Keratinocyte (primary cell): ENCODE measurements around the gene TUBB3. TPM values are rescaled to one million over a fixed set of nuclear protein-coding genes. Genes with fewer than 3 reads are reported as not detected.

Experiments used
- DNase-seq: peaks from one replicate; pipeline ENCODE4 v3.0.0-alpha.2; 2011; ENCODE audit warnings: low read depth, missing footprints, low spot score
- FAIRE-seq: peaks from 2 replicates; lab custom pipeline; 2011; peaks lifted over from hg19 to GRCh38; lab: Jason Lieb, UNC
- H2AFZ ChIP-seq: 2 replicates; pipeline ENCODE4 v1.6.0; 2012; ENCODE audit warnings: low read length, control low read depth, inconsistent platforms; ENCODE audit not compliant: control insufficient read depth
- H3K27ac ChIP-seq: 2 replicates; pipeline ENCODE4 v1.5.1; 2011; ENCODE audit warnings: low read length; ENCODE audit not compliant: control insufficient read depth, insufficient read depth
- H3K27me3 ChIP-seq: 3 replicates; pipeline ENCODE4 v1.6.0; 2011; ENCODE audit warnings: low read length; ENCODE audit not compliant: control insufficient read depth, insufficient read depth; ENCODE audit errors: extremely low read depth
- H3K36me3 ChIP-seq, 2 experiments: 2 replicates in 1 of 2; 3 replicates in 1 of 2; pipeline ENCODE4 v1.5.1; 2011; ENCODE audit warnings: low read length in 2 of 2, mild to moderate bottlenecking in 1 of 2; ENCODE audit not compliant: control insufficient read depth in 2 of 2, insufficient read depth in 2 of 2; ENCODE audit errors: extremely low read depth in 1 of 2
- H3K4me1 ChIP-seq: 3 replicates; pipeline ENCODE4 v1.5.1; 2011; ENCODE audit warnings: low read length; ENCODE audit not compliant: control insufficient read depth, insufficient read depth; ENCODE audit errors: extremely low read depth
- H3K4me2 ChIP-seq: 3 replicates; pipeline ENCODE4 v1.6.0; 2011; ENCODE audit warnings: low read depth, low read length; ENCODE audit not compliant: control insufficient read depth, insufficient read depth; ENCODE audit errors: extremely low read depth
- H3K4me3 ChIP-seq, 3 experiments: fragments of 200-600 bp in 1 of 3; sonication (generic) in 1 of 3; 2 replicates in 2 of 3; 3 replicates in 1 of 3; pipeline ENCODE4 v1.5.1; 2011 to 2016; ENCODE audit warnings: low read length in 3 of 3, mild to moderate bottlenecking in 3 of 3, control low read depth in 2 of 3, inconsistent platforms in 1 of 3, low read depth in 1 of 3, mixed read lengths in 1 of 3, mixed run types in 1 of 3, moderate library complexity in 1 of 3; ENCODE audit not compliant: control insufficient read depth in 2 of 3, insufficient read depth in 2 of 3; ENCODE audit errors: extremely low read depth in 1 of 3
- H3K79me2 ChIP-seq: 2 replicates; pipeline ENCODE4 v1.6.0; 2012; ENCODE audit warnings: low read length; ENCODE audit not compliant: control insufficient read depth, insufficient read depth
- H3K9ac ChIP-seq: 3 replicates; pipeline ENCODE4 v1.6.0; 2011; ENCODE audit warnings: low read length; ENCODE audit not compliant: control insufficient read depth, insufficient read depth; ENCODE audit errors: extremely low read depth
- H3K9me1 ChIP-seq: 3 replicates; pipeline ENCODE4 v1.6.0; 2011; ENCODE audit warnings: low read length; ENCODE audit not compliant: control insufficient read depth, insufficient read depth; ENCODE audit errors: extremely low read depth
- H3K9me3 ChIP-seq: 2 replicates; pipeline ENCODE4 v1.5.1; 2012; ENCODE audit warnings: low read depth, low read length; ENCODE audit not compliant: control insufficient read depth
- H4K20me1 ChIP-seq: 3 replicates; pipeline ENCODE4 v1.6.0; 2011; ENCODE audit warnings: low read length; ENCODE audit not compliant: control insufficient read depth, insufficient read depth; ENCODE audit errors: extremely low read depth
- EZH2 ChIP-seq: IDR thresholded peaks from one replicate; pipeline ENCODE4 v1.6.1; 2012; ENCODE audit warnings: inconsistent platforms, mild to moderate bottlenecking, low read length, moderate library complexity
- dilution Hi-C: fragments of 300-500 bp; cut with MboI; formaldehyde crosslinking; loops from one replicate; pipeline ENCODE4 v1.7.0; 2020; ENCODE audit warnings: low sequenced_read_pairs; ENCODE audit not compliant: extremely low pct_ligation_motif_present
- polyA plus RNA-seq, 5 experiments: library from polyadenylated mRNA; depleted of rRNA in 3 of 5; stranded (reverse) in 3 of 5; stranded (forward) in 1 of 5; unstranded in 1 of 5; fragments of >200 nt; gene quantifications; 1 replicate in 1 of 5; 2 replicates in 3 of 5; 3 replicates in 1 of 5; pipeline versions ENCODE4 v1.2.1 to v1.2.3, GENCODE V29; 2011 to 2012; ENCODE audit warnings: missing spikeins in 2 of 5, low read depth in 1 of 5, low replicate concordance in 1 of 5
- TF ChIP-seq, protein P1 (sequence below), 3 experiments: IDR thresholded peaks in 1 of 3; conservative IDR thresholded peaks in 1 of 3; optimal IDR thresholded peaks in 1 of 3; 2 replicates in 2 of 3; 3 replicates in 1 of 3; pipeline versions ENCODE3 to v1.5.1; 2011; ENCODE audit warnings: low read length in 3 of 3, mild to moderate bottlenecking in 3 of 3, moderate library complexity in 2 of 3, control low read depth in 1 of 3, inconsistent platforms in 1 of 3; ENCODE audit not compliant: insufficient read depth in 2 of 3; ENCODE audit errors: extremely low read depth in 1 of 3

TUBB3 gene
- polyA plus RNA-seq, 1 donor (not counting 4 experiments of a cell fraction or from before 2014, with no cell fraction given): 34.0 TPM

DNA sequence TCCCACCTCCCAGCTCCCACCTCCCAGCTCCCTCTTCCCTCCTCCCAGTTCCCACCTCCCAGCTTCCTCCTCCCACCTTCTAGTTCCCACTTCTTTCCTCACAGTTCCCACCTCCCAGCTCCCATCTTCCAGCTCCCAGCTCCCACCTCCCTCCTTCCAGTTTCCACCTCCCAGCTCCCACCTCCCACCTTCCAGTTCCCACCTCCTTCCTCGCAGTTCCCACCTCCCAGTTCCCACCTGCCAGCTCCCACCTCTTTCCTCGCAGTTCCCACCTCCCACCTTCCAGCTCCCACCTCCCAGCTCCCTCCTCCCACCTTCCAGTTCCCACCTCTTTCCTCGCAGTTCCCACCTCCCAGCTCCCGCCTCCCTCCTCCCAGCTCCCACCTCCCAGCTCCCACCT, 14.9 kb upstream of the TUBB3 start:
- Histone ChIP-seq H3K4me3 (no peak overlapping the region), H3K27me3 (no peaks in the 10 kb centered on the region), H3K9ac (no peak overlapping the region), H3K9me3 (no peaks in the 10 kb centered on the region), H3K27ac (no peak overlapping the region), H3K9me1 (no peaks in the 10 kb centered on the region), H3K4me1 (peaks cover 4% of the 10 kb centered on the region), H2AFZ (no peak overlapping the region), H3K4me2 (no peak overlapping the region), H4K20me1 (peaks cover 8% of the 10 kb centered on the region), H3K79me2 (no peaks in the 10 kb centered on the region), H3K36me3 (peaks cover 35 to 54% of the 10 kb centered on the region in 2 experiments)
- dilution Hi-C loops: no loop called here
- DNase-seq: no peak
- TF ChIP-seq, protein P1, sequence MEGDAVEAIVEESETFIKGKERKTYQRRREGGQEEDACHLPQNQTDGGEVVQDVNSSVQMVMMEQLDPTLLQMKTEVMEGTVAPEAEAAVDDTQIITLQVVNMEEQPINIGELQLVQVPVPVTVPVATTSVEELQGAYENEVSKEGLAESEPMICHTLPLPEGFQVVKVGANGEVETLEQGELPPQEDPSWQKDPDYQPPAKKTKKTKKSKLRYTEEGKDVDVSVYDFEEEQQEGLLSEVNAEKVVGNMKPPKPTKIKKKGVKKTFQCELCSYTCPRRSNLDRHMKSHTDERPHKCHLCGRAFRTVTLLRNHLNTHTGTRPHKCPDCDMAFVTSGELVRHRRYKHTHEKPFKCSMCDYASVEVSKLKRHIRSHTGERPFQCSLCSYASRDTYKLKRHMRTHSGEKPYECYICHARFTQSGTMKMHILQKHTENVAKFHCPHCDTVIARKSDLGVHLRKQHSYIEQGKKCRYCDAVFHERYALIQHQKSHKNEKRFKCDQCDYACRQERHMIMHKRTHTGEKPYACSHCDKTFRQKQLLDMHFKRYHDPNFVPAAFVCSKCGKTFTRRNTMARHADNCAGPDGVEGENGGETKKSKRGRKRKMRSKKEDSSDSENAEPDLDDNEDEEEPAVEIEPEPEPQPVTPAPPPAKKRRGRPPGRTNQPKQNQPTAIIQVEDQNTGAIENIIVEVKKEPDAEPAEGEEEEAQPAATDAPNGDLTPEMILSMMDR (optimal IDR thresholded peaks at IDR 0.05 in 1 of 3, IDR thresholded peaks at IDR 0.05 in 1 of 3, conservative IDR thresholded peaks at IDR 0.05 in 1 of 3; ENCODE audit: extremely low read depth in 1 of 3, insufficient read depth in 2 of 3, low read length in 3 of 3): no peak
- no peak for TF ChIP-seq EZH2
- no peak for FAIRE-seq

DNA sequence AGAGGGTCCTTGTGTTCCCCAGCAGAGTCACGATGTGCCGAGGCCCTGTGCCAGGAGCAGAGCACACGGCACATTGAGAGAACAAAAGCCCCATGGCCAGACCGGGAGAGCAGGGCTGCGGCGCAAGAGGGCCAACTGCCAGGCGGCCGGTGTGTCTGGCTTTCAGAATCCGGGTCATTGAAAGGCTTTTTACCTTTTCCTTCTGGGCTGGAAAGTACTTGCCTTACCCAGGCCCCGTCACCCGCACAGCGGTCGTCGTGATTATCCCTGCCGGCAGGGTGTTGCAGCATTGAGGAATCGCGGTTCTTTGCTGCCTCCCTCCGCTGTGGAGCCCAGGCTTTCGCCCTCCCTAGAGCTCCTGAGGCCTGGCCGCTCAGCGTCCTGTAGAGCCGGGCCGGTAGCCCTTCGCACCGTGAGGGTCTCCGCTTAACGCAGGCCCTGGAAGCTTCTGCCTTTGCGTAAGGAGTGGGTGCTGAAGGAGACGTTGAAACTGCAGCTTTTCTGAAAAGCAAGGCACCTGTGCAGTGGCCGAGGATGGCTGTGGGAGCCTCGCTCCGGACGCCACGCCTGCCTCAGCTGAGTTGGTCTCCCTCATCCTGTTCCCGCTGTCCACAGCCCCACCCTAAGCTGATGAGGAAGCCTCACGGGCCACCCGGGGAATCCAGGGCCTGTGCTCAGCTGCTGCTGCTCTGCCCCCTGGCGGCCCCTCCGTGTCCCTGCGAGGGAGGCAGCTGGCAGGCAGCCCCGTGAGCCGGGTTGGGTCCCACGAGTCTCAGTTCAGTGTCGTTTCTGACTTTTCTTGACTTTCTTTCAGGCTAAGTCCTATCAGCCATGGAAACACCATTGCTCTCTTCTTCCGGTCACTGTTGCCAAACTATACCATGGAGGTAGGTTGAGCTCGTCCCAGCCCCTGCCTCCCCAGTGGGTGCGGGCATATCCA, 13.1 kb upstream of the TUBB3 start:
- no peaks in the 10 kb centered on the region for H3K9me3 ChIP-seq
- no peak for TF ChIP-seq EZH2
- TF ChIP-seq, protein P1 (optimal IDR thresholded peaks at IDR 0.05 in 1 of 3, IDR thresholded peaks at IDR 0.05 in 1 of 3, conservative IDR thresholded peaks at IDR 0.05 in 1 of 3; ENCODE audit: extremely low read depth in 1 of 3, insufficient read depth in 2 of 3, low read length in 3 of 3): peak; percentile 89 to 96 (median 90)
- no peak overlapping the region for H3K4me3 ChIP-seq
- no peak overlapping the region for H3K27ac ChIP-seq
- H3K27me3 ChIP-seq: no peaks in the 10 kb centered on the region
- H3K4me1 ChIP-seq: peaks cover 4% of the 10 kb centered on the region
- H4K20me1 ChIP-seq: peaks cover 8% of the 10 kb centered on the region
- peaks cover 29 to 43% of the 10 kb centered on the region in 2 experiments for H3K36me3 ChIP-seq
- DNase-seq (no peak), FAIRE-seq (peak; percentile 57)
- dilution Hi-C loops: no loop called here
- no peak overlapping the region for H3K4me2 ChIP-seq
- H3K9me1 ChIP-seq: no peaks in the 10 kb centered on the region
- no peaks in the 10 kb centered on the region for H3K79me2 ChIP-seq
- H2AFZ ChIP-seq: no peak overlapping the region
- H3K9ac ChIP-seq: no peak overlapping the region
